GM15510 (cell line): Measurements from ENCODE around the gene IMMT.
A peak's percentile ranks its signal among the peaks of the same experiment; 100 is the strongest.

Experiments
- POLR2A ChIP-seq: IDR thresholded peaks from 3 replicates; pipeline ENCODE4 v1.6.1; 2011; ENCODE audit warnings: borderline replicate concordance; ENCODE audit not compliant: insufficient read length; ENCODE audit errors: extremely low read depth

IMMT gene

DNA sequence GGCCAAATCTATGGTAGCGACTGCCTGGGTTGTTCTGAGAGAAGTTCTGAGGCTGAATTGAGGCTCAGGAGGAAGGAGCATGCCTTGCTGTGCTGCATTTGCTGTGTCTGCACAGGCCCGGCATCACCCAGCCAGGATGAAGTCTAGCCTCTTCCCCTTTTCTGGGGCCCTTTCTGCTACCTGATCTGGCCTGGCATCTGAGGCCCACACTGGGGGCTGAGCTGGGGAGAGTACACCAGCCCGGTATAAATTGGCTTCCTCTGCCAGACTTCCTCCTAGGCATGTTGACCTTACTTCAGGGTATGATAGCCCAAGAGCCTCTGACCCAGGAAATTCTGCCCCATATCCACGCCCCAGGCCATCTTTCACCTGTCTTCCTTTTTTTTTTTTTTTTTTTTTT is 34.0 kb upstream of the IMMT start:
- no peak for TF ChIP-seq POLR2A

DNA sequence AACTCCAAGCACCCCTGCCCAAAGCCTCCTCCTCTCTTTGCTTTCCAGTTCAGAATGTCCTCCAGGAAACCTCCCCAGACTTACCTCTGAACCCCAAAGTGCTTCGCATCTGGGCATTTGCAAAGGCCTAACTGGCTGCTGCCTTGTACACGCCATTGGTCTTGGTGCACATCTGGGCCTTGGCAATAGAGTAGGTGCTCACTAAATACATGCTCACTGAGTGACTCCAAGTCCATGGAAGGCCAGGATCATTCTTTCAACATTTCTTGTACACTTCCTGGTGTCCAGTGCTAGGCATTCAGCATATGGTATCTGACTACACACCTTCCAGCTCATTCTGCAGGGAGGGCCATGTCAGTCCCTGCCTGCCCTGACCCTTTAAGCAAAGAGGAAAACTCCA is 32.4 kb upstream of the IMMT start:
- no peak for TF ChIP-seq POLR2A

DNA sequence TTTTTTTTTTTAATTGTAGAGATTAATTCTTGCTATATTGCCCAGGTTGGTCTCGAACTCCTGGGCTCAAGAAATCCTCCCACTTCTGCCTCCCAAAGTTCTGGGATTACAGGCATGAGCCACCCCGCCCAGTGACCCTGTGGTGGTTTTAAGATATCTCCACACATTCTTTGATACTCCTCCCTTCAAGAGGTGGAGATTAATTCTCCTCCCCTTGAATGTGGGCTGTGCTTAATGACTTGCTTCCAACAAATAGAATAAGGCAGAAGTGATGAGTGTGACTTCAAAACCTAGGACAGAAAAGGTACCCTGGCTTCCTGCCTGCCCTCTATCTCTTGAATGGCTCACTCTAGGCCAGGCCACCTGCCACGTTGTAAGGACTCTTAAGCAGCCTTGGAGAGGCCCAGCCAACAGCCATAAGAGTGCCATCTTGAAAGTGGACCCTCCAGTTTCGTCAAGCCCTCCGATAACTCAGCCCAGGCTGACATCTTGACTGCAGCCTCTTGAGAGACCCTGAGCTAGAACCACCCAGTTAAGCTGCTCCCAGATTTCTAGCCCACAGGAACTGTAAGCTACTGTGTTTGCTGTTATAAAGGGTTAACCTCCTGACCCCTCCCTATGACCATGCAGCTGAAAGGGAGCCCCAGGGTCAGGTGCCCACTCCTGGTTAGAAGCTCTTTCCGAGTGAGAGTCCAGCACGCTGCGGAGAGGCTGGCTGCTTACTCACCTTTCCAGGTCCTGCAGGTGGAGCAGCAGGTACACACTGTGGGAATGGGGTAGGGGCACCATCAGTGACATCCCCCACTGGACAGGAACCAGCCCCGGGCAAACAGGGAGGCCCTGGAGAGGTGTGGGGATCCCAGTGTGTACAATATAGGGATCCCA is 31.6 kb upstream of the IMMT start:
- no peak for TF ChIP-seq POLR2A

DNA sequence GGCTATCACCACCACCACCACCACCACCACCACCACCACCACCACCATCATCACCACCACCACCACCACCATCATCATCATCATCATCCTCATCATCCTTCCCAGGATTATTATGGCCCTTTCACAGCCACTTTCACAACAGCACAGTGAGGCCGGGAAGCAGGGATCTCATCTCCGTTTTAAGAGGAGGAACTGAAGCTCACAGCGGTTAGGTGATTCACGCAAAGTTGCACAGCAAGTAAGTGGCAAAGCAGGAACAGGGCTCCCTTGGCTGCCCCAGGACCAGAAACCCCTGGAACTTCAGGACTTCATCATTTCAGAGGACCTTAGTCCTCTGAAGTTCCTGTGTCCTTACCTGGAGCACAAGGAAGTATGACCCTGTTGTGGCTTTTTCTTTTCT is 30.8 kb upstream of the IMMT start:
- TF ChIP-seq POLR2A: no peak

DNA sequence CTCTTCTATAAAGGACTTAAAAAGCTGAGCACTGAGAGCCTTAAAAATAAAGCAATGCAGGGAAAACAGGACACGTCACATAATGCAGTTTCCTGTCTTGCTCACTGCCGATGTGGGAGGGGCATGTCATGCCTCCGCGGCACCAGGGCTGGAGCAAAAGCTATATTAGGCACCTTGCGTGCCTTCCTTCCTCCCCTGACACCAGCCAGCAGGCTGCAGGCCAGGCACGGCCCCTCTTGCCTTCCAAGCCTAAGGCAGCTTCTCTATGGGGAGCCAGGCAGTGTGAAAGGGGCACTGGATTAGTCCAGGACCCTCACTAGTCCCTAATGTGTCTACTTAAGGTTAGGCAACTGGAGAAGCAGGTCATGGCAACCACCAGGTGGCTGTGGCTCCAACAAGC is 30.3 kb upstream of the IMMT start:
- peak; percentile 34 for TF ChIP-seq POLR2A

DNA sequence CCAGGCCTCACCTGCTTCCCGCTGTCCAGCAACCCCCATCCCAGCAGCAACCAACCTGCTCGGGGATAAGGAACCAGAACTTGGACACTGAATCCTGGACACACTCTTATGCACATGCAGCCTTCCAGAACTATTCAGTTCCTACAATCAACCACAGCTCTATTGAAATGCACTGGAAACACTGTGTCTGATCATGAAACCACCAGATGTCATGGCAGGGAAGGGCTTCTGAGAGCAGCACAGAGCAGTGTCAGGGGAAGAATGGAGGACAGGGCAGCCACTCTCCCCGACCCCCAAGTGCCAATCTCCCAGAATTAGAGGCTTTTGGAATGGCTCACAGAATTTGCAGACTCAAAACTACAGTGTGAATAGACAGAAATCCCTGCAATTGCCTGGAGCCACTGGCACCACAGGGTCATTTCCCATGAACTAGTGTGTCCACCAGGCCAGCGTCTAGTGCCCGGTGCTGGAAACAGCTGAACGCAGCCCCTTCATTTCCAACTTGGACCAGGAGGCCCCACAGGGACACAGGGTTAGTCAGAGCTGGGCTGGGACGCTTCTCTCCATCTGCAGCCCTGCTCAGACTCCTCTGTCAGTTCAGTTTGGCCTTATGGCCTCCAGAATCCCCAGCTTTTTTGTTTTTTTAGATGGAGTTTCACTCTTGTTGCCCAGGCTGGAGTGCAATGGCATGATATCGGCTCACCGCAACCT is 29.5 kb upstream of the IMMT start:
- TF ChIP-seq POLR2A: no peak

DNA sequence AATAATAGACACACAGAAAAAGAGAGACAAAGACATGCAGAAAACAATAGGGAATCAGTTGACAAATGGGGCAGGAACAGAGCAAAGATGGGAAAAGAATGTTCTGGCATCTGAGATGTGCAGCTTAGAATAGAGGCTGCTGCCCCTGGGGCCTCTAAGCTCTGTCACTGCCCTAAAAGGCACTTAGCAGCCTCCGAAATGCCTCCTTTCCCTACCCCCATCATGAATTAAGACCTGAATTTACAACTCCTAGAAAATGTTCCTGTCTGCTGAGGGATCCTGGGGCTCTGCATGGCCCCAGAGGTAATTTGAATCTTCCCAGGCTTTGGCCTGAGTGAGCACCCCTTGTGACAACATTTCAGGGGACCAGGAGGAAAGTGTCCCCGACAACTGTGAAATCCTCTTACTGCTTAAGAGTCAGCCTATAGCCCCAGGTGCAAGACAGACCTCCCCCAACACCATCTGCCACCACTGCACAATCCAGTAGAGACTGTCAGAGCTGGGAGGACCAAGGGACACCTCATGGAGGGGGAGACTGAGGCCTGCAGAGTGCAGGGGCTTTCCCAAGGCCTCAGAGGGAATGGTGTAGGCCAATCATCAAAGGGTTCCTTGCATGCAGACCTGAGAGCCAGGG is 28.8 kb upstream of the IMMT start:
- no peak for TF ChIP-seq POLR2A

DNA sequence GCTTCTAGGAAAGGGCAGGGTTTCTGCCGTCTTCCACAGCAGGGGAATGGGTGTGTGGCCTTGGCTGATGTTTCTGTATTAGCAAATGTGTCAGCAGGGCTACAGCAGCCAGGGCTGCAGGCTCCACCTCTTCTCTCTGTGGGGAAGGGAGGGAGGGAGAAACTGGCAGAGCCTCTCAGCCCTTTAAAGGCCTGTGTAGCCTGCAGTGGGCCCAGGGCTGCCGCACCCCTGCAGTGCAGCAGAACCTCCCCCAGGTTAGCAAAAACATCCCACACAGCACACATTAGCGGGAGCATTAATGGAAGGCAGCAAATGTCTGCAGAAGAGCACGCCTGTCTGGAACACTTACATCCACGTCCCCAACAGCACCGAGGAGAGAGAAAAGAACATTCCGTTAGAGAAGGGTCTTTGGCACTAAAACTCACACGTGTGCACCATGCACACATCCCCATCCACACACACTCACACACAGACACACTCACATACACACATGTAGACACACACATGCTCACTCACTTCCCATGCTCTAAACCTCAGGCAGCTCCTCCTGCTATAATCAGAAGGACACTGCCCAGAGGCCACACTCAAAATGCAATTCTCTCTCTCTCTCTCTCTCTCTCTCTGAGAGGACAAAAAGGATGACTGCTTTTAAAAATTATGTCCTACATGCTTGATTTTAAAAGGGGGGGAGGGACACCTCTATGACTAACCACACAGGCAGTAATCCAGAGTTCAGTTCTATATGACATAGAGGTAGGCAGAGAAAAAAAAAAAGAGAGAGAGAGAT is 28.1 kb upstream of the IMMT start:
- TF ChIP-seq POLR2A: no peak

DNA sequence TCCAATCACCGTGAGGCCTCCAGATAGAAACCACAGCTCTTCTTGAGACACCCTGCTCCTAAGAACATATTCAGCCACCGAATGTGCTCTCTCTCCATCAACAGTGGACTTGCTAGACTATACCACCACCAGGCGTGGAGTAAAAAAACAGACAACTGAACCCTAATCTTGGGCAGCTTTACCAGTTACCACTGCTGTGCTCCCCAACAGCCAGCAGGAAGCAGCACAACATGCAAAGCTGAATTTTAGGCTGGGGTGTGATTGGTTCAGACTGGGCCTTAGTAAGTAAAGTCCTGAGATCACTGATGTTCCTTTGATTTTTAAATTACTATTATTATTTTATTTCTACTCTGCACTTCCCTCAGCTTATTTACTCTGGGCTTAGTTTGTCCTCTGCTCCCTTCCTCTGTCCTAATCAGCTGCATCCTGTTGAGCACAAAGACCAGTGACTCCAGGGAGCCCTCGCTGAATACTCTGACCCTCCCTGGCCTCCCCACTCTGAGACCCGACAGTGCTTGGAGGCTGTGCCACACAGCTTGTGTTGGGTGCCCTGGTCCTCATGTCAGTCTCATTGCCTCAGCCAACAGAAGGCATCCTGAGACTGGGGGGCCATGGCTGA is 25.9 kb upstream of the IMMT start:
- TF ChIP-seq POLR2A: no peak

DNA sequence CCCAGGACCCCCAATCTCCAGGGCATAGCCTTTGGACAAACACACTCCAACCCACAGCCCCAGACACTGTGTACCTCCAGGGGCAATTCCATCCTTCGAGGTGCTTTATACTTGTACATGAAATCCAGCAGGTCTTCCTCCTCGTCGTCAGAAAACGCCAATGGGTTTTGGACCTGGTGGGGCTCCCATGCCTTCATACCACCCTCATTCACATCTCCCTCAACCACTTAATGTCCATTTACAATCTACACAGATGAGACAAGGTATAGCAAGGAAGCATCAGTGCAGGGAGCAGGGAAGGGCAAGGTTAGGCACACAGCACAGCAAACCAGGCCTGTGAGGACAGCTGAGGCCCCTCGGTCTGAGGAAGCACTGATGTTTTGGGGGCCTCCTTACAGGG is 24.6 kb upstream of the IMMT start:
- no peak for TF ChIP-seq POLR2A

DNA sequence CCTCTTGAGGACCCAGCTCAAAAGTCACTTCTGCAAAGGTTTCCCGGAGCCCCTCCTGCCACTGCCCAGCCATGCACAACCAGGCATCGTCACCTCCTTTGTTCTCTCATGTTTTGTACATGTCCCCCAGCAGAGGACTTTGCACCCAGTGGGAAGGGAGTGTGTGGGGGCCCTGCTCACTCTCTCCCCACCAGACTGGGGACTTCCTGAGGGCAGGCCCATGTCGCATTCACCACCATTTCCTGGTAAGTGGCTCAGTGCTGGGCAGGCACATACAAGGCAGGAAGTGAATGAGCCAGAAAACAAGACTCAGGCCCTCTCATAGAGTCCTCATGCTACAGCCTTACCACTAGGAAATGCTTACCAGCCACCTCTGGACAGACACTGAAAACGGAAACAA is 22.9 kb upstream of the IMMT start:
- TF ChIP-seq POLR2A: no peak

DNA sequence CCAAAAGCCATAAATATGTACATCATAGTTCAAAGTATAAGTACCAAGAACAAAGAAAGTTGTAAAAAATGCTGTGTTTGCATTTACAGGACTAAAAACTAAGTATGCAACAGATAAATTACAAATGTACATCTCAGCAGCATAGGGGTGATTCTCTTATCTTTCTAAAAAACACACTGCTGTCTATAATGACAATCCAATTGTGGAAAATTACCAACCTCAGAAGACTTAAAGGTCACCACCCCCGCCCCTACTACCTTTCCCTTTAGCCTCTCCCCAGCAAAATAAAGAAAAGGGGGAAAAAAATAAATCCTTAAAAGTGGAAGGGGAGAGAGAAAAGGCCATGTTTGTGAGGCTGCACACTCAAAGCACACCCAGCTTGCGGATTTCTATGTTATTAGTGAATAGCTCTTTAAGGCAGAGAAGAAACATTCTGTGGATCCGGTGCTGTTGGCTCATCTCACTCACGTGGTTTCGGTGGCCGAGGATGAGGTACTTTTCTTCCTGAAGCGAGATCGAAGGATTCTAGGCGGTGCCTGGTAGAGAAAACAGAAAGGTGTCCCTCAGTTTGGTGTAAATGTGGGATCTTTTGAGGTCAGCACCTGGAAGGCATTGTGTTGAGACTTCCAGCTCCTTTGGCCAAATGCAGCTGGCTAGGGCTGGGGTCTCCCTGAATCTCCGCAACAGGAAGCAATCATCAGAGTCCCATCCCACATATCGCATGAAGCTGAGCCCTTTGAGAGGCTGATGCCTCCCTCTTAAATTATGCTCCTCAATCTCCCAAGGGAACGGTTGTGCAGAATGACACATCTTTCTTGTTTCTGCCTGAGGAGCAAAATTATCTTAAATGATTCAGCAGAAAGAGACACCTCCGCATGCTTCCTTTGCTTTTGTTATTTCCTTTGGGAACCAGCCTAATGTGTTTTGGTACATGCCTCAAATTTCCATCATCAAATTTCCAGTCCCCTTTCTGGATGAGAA is 21.6 kb upstream of the IMMT start:
- TF ChIP-seq POLR2A: no peak

DNA sequence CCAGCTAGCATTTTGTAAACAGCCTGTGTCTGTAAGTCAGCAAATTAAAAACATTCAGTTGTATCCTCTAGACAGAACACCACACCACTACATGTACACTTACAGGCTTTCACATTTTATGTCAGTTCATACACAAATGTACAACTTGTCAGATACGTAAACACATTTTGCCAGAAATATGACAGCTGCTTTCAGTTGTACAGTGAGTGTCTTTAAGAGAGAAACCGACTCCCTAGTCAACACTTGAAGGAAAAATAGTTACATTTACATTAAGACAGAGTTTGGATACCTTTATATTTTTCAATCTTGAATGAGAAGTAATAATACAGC is 19.2 kb upstream of the IMMT start:
- TF ChIP-seq POLR2A: no peak
